Ascending aorta (tissue), 2 donors: Measurements from ENCODE around the gene ZNRF3. TPM values are rescaled to one million over a fixed set of nuclear protein-coding genes. Genes with fewer than 3 reads are reported as not detected.
"Not testable (repeated sequence)": the region's sequence is repeated elsewhere in the genome, so short reads cannot be mapped to it uniquely, and the experiment has no call there.

Experiments
- DNase-seq, 2 donors: peaks; one replicate each; pipeline ENCODE4 v3.0.0-alpha.2; 2019; ENCODE audit warnings: low spot score in 2 of 2
- H3K27ac ChIP-seq, 2 donors: fragments of 200-600 bp; sonication (generic); one replicate each; pipeline ENCODE4 v1.5.1; 2016 to 2017; ENCODE audit warnings: mild to moderate bottlenecking in 1 of 2
- H3K27me3 ChIP-seq: fragments of 200-600 bp; sonication (generic); one replicate; pipeline ENCODE4 v1.5.1; 2017
- H3K36me3 ChIP-seq, 2 donors: fragments of 200-600 bp; sonication (generic); one replicate each; pipeline ENCODE4 v1.5.1; 2016
- H3K4me1 ChIP-seq, 2 donors: fragments of 200-600 bp; sonication (generic); one replicate each; pipeline ENCODE4 v1.5.1; 2016 to 2017; ENCODE audit warnings: mild to moderate bottlenecking in 1 of 2
- H3K4me3 ChIP-seq, 2 donors: fragments of 200-600 bp; sonication (generic); one replicate each; pipeline ENCODE4 v1.5.1; 2016 to 2017; ENCODE audit warnings: mild to moderate bottlenecking in 1 of 2
- H3K9me3 ChIP-seq, 2 donors: fragments of 200-600 bp; sonication (generic); one replicate each; pipeline ENCODE4 v1.5.1; 2016
- intact Hi-C: fragments of 100-400 bp; cut with DNase I; formaldehyde crosslinking; loops from one replicate; pipeline ENCODE4 v1.15.1; 2023
- total RNA-seq: library from RNA; depleted of rRNA; stranded (reverse); fragments of >200 nt; gene quantifications from one replicate; pipeline ENCODE4 v1.1.0, GENCODE V29; 2016
- TF ChIP-seq, protein P1 (sequence below), 3 experiments: fragments of 200-600 bp in 2 of 3; fragments of 450-650 bp in 1 of 3; sonication (generic) in 2 of 3; IDR thresholded peaks; one replicate each; pipeline ENCODE4 v1.5.1; 2016 to 2019; ENCODE audit warnings: antibody characterized with exemption in 3 of 3, mild to moderate bottlenecking in 1 of 3, moderate library complexity in 1 of 3

Gene ZNRF3
- total RNA-seq, 1 donor from 2014 or later = 49.1 TPM

DNA sequence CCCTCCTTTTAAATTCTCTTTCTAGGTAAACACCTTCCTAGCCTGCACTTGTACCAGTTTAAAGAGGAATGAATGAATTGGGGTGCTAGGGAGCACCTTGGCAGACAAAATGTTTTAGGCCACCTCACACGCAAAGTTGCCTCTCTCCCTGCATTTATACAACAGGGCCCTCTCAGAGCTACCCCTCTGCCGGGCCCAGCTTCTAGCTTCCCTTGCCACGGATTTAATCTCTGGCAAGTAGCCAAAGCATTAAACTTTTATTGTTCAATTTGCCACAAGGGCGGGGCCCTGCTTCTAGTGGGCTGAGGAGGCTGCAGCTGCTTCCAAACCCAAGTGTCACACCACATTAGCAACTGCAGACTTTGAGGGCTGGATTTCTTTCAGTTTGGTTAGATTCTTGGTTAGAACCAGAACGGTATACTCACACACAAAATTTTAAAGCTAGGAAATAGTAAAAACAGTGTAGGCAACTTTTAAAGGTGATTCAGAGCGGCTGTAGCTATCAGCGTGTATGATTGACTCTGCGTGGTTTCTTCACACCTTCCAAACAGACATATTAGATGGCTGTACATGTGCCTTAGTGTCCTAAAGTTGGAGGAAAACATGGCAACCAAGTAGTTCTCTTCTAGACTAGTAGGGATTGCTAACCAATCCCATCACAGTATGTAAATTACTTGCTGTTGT is 196.0 kb downstream of the ZNRF3 start:
- Histone ChIP-seq H3K9me3 (no peaks in the 10 kb centered on the region), H3K36me3 (no peaks in the 10 kb centered on the region), H3K27me3 (no peaks in the 10 kb centered on the region), H3K27ac (no peak overlapping the region), H3K4me1 (no peaks in the 10 kb centered on the region), H3K4me3 (no peak overlapping the region)
- TF ChIP-seq, protein P1, sequence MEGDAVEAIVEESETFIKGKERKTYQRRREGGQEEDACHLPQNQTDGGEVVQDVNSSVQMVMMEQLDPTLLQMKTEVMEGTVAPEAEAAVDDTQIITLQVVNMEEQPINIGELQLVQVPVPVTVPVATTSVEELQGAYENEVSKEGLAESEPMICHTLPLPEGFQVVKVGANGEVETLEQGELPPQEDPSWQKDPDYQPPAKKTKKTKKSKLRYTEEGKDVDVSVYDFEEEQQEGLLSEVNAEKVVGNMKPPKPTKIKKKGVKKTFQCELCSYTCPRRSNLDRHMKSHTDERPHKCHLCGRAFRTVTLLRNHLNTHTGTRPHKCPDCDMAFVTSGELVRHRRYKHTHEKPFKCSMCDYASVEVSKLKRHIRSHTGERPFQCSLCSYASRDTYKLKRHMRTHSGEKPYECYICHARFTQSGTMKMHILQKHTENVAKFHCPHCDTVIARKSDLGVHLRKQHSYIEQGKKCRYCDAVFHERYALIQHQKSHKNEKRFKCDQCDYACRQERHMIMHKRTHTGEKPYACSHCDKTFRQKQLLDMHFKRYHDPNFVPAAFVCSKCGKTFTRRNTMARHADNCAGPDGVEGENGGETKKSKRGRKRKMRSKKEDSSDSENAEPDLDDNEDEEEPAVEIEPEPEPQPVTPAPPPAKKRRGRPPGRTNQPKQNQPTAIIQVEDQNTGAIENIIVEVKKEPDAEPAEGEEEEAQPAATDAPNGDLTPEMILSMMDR (IDR thresholded peaks at IDR 0.05) = no peak
- no peak for DNase-seq
- intact Hi-C loops = no loop called here

DNA sequence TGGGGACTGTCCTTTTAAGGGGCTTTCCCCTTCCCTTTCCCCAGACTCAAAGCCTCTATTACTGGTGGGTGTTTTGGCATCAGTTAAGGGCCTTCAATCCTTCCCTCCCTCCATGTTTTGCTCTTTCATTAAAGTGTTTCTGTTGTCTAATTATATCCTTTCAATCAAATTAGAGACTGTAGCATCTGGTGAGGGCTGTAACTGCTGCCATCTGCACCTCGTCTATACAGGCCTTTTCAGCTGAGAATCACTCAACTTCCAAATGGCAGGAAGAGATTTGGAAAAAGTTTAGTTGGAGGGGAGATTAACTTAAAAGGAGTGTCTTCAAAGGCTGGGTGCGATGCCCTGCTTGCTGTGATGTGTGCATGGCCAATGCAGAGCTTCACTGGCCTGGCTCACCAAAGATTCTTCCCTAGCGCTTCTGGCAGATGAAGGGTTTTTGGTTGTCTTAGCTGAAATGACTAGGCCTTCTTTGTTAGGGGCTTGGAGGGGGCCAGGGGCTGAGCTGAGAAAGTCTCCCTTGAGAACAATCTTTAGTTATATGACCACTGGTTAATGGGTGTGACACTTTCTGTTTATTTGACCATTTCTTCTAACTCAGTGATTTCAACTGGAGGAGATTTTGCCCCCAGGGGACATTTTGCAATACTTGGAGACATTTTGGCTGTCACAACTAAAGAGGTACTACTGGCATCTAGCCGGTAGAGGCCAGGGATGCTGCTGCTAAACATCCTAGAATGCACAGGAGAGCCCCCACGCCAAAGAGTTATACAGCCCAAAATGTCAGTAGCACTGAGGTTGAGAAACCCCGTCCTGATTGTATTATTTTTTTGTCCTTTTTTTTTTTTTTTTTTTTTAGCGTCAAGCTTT is 197.0 kb downstream of the ZNRF3 start:
- DNase-seq = no peak
- Histone ChIP-seq H3K27me3 (no peaks in the 10 kb centered on the region), H3K27ac (no peak overlapping the region), H3K36me3 (no peaks in the 10 kb centered on the region), H3K4me3 (no peak overlapping the region), H3K9me3 (no peaks in the 10 kb centered on the region), H3K4me1 (no peaks in the 10 kb centered on the region)
- intact Hi-C loops = no loop called here
- TF ChIP-seq, protein P1 (IDR thresholded peaks at IDR 0.05) = no peak

DNA sequence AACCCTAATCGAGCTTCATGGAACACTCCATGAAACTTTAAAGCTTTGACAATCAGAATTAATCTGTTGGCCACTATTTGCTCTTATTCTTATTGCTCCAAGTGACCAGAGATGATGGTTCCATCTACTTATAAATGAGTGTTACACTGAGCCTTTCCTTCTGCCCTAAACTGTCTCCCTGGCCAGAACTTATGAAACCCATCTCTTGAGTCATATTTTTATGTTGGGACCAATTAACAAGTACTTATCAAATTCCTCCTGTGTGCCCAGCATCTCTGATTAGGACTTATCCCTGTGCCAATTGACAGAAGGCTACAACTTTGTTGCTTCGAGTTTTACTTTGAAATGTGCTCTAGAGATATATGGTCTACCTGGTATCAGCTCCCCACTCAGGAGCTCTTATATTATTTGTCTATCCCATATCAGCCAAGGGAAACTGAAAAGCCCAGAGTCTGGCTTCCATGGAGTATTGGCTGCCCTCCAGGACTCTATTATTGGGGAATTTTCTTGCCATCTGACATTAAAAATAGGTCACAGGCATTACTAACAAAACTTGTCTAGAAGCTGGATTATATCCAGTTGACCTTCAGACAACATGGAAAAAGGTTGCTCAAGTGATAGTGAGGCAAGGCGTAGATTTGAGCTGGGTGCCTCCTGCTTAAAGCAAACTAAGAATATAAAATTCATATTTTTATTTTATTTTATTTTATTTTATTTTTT is 198.3 kb downstream of the ZNRF3 start:
- no peaks in the 10 kb centered on the region for H3K36me3 ChIP-seq
- H3K9me3 ChIP-seq = no peaks in the 10 kb centered on the region
- no peak overlapping the region for H3K4me3 ChIP-seq
- H3K27me3 ChIP-seq = no peaks in the 10 kb centered on the region
- H3K27ac ChIP-seq = no peak overlapping the region
- H3K4me1 ChIP-seq = no peaks in the 10 kb centered on the region
- no peak for DNase-seq
- intact Hi-C loops = no loop called here
- TF ChIP-seq, protein P1 (IDR thresholded peaks at IDR 0.05) = no peak

DNA sequence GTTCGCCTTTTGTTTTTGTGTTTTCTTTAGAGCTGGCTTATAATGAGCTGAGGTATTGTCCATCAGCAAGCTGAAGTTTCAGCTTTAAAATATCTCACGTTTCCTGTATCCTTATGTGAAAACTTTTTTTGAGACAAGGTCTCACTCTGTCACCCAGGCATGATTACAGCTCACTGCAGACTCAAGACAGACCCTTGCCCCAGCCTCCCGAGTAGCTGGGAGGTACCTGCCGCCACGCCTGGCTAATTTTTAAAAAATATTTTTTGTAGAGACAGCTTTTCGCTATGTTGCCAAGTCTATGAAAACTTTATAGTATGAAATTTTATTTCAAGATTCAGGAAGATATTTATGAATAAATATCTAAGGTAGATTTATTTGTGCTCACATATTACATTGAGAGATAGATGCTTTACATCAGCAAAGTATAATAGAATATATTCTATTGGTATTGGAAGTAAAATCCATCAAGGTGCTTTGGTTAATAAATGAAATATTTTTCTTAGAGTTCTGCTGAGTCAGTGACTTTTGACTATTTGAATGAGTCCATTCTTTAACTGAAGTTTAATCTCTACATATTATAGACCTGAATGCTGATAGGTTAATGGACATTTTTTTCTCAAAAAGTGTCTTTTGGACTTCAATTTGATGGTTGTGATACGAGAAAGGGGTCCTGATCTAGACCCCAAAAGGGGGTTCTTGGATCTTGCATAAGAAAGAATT is 199.6 kb downstream of the ZNRF3 start:
- Histone ChIP-seq H3K27me3 (no peaks in the 10 kb centered on the region), H3K4me3 (no peak overlapping the region), H3K9me3 (no peaks in the 10 kb centered on the region), H3K36me3 (no peaks in the 10 kb centered on the region), H3K27ac (no peak overlapping the region), H3K4me1 (no peaks in the 10 kb centered on the region)
- TF ChIP-seq, protein P1 (IDR thresholded peaks at IDR 0.05) = no peak
- intact Hi-C loops = no loop called here
- no peak for DNase-seq

DNA sequence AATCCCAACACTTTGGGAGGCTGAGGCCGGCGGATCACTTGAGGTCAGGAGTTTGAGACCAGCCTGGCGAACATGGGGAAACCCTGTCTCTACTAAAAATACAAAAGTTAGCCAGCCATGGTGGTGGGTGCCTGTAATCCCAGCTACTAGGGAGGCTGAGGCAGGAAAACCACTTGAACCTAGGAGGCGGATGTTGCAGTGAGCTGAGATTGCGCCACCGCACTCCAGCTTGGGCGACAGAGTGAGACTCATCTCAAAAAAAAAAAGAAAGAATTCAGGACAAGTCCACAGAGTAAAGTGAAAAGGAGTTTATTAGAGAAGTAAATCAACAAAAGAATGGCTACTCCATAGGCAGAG is 200.2 kb downstream of the ZNRF3 start:
- DNase-seq, intact Hi-C loops, H3K4me3 ChIP-seq, H3K9me3 ChIP-seq, H3K27me3 ChIP-seq, H3K27ac ChIP-seq, H3K4me1 ChIP-seq, H3K36me3 ChIP-seq: not testable (repeated sequence)
